Measurements from ENCODE around the gene CD44.

CD44 gene

DNA sequence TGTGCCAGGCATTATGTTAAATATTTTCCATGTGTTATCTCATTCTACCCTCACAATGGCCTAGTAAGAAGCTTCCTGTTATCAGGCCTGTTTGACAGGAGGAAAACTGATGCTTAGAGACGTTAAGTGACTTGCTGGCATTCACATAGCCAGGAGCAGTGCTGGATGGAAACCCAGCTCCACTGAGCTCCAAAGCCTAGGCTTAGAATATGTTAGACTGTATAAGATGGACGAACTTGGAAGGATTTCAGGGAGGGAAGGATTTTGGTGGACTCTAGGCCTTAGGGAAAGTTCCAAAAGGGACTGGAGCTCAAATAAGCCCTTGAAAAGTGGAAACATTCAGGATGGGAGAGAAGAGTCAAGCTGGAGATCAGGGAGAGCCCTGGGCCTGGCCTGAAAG is 2.1 kb downstream of the CD44 start:
- DNase-seq: no peak

DNA sequence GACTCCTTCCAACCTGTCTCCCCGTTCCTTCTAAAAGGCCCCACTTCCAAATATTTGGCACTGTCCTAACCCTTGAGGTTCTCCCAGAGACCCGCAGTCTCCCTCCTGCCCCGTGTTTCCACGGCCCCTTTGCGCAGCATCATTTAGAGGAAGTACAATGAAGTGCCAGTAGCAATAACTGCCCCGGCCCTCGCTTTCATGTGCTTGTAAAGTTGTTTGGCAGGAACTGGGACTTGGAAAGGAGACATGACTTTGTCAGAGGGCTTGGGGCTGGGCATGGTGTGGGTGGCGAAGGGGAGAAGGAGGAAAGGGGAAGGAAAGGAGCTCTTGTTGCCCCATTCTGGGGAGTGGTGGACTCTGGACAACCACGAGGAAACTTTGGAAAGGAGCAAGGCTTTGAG is 2.6 kb downstream of the CD44 start:
- no peak for DNase-seq

DNA sequence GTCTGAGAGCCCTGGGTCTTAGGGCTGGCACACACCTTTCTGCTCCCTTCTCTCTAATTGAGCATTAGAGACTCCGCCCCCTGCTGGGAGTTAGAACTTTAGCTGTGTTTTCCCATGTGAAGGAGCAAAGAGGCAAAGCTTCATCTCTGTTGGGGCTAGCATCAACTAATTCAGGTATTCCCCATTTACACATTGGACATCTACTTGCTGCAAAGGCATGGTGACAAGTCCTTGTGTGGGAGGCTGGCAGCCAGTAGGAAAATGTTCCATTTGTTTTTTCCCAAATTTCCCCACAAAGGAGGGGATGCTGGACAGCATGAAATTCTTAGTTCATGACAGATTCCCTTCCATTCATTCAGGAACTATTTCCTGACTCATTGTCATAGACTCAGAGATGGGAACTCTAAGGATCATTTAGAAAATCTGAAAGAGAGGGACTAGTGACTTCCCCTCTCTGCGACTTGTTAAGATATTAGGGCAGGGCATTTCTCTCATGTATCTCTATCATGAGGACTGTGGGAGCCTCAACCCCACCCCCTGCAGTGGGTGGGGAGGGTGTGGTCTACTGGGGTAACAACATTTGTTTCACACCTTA is 3.6 kb downstream of the CD44 start:
- no peak for DNase-seq

- DNase-seq: no peak
Observed at GRCh38 chr11:35143297-35144135, 4.5 kb downstream of the CD44 start.

DNA sequence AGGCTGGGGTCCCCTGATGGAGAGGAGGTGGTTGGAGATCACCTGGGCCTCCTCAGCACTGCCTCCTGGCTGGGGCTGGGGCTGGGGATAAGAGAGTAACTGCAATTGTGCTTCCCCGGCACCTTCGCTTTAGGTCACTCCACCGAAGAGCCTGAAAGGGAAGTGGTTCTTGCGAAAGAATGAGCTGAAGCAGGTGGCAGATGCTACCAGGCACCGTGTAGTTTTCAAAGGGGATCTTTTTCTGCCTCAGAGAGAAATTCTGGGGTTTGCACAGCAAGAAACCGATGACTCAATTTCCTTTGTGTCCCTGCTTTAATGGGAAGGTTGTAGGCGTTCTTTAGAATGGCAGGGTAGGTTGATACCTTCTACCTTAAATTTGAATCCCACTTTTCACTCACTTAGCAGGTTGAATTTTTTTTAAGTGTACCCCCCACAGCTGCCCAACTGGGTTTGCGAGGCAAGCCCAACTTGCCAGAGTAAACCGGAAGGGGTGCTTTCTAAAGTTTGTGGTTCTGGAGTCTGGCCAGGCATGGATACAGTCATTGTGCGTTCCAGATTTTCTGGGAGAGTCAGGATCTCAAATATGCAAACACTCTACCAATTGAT is 5.3 kb downstream of the CD44 start:
- DNase-seq: no peak

GRCh38 chr11:35144806-35145205 is 5.8 kb downstream of the CD44 start:
- no peak for DNase-seq

DNA sequence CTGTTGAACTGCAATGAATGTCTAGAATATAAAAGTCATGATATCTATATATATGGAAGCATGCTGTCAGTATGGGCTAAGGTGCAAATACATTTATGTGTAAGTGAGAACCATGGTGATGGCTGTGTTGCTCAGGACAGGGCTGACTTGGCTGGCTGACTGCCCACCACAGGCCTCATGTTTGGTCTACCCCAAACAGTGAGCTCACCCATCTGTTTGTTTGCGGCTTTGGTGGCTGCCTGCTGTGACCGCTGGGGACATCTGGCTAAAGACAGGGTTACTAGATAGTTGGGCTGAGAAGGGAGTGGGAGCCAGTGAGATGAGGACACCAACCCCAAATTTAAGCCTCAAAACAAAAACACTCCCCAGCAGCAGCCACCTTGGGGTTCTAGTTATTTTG is 6.3 kb downstream of the CD44 start:
- peak; percentile 41 for DNase-seq

- no peak for DNase-seq
Observed at GRCh38 chr11:35146074-35146521, 7.1 kb downstream of the CD44 start.

DNA sequence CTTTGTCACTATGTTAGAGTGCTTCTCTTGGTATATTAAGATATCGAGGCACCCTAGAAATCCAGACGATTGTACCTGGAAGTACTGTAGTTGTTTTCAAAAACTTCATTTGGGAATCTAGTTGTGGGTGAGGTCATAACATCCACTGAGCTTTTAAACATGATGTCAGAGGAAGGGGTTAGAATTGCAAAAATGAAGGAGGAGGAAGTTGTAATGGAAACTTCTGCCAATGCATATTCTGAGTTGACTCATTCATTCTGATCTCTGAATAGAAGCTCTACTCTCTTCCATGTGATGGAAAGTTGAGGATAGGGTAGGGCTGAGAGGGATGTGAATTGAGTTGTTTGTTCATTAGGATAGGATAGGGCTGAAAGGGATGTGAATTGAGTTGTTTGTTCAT is 7.7 kb downstream of the CD44 start:
- DNase-seq: no peak

- no peak for DNase-seq
Observed at GRCh38 chr11:35147235-35147634, 8.3 kb downstream of the CD44 start.

DNA sequence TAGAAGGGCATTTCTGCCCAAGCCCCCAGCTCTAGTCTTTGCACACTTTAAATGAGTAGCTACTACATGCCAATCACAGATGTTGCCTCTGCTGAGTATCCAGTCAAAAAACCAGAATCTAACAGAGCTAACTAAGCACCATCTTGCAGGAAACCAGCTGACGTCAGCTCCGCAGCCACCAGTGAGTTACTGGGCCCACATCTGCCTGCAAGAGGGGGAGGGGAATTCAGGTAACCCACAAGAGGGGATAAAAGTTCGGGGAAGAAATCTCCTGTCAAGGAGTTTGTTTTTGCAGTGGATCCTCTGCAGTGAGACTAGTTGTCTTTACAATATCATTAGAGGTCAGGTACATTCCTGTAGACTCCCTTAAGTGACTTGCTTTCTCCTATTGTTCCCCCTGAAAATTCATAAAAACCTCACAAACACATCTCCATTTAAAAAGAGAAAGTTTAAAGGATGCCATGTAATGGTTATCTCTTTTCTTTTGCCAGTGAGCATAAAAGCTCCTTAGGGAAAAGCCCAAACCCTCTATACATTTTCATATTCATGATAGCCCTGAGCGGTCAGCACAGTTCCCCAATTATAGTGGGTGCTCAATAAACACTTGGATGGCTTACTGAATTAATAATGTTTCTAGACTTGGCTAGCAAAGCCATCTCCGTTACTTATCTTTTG is 9.3 kb downstream of the CD44 start:
- DNase-seq: no peak

GRCh38 chr11:35150454-35150853 is 11.5 kb downstream of the CD44 start:
- no peak for DNase-seq

DNA sequence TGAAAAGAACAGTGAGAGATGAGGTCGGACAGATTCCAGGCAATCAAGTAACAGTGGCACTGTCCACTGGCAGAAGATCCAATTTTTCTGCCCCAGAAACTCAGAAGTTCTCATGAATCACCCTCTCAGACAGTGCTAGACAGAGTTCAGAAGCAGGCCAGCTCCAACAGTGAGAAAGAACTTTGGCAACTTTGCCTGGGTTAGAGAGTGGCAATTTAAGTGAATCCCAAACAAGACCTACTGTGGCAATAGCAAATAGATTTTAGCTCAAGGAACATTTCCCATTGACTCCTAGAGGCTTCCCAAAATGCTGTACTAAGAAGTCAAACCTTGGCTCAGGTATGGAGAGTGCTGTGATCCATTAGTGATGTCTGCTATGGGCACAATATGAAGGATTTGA is 12.3 kb downstream of the CD44 start:
- no peak for DNase-seq

- DNase-seq: no peak
Observed at GRCh38 chr11:35151683-35152280, 12.8 kb downstream of the CD44 start.

- no peak for DNase-seq
Observed at GRCh38 chr11:35152575-35152974, 13.6 kb downstream of the CD44 start.

DNA sequence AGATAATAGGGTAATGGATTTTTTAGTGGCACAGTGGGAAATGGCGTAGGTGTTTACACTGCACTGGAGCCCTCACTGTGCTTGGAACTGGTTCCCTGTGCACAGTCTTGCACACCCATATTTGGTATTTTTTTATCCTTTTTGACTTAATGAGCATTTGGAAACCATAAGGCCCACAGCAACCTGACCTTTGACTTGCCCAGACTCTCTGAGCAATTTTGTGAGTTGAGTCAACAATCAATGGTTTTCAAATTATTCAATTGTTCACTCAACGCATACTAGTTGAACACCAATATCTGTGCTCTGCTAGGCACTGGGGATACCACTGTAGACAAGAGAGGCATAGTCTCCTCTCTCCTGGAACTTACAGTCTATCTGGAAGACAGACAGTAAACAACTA is 14.3 kb downstream of the CD44 start:
- no peak for DNase-seq

DNA sequence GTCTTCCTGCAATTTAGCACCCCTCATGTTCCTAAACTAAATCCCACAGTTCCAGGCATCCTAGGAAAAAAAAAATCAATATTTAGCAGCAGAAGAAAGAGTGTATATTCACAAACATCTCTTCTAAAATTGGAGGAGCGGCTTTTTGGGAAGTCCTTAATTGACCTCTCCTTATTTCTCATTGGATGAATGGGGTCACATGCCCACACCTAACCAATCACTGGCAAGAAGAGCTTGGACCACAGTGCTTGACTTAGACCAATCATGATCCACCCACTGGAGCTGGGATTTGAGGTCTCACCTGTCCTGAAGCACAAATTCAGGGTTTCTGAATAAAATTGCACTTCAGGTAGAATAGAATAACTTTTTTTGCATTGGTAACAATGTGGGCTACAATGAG is 16.0 kb downstream of the CD44 start:
- no peak for DNase-seq

DNA sequence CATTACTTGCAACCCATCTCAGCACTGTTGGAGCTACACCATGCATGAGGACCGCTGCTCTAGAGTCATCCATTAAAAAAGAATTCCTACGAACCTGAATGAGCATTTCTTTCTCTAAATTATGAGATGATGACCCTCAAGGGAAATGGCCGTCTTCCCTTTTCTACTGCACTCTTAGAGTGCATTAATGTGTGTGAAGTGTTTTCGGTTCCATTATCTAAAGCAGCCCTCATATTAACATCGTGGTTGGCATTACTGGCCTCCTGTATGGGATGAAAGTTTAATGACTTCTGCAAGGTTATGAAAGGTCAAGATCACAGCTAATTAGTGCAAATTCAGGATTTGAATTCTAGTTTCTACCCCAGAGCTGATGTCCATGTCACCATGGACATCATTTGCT is 16.7 kb downstream of the CD44 start:
- no peak for DNase-seq

DNA sequence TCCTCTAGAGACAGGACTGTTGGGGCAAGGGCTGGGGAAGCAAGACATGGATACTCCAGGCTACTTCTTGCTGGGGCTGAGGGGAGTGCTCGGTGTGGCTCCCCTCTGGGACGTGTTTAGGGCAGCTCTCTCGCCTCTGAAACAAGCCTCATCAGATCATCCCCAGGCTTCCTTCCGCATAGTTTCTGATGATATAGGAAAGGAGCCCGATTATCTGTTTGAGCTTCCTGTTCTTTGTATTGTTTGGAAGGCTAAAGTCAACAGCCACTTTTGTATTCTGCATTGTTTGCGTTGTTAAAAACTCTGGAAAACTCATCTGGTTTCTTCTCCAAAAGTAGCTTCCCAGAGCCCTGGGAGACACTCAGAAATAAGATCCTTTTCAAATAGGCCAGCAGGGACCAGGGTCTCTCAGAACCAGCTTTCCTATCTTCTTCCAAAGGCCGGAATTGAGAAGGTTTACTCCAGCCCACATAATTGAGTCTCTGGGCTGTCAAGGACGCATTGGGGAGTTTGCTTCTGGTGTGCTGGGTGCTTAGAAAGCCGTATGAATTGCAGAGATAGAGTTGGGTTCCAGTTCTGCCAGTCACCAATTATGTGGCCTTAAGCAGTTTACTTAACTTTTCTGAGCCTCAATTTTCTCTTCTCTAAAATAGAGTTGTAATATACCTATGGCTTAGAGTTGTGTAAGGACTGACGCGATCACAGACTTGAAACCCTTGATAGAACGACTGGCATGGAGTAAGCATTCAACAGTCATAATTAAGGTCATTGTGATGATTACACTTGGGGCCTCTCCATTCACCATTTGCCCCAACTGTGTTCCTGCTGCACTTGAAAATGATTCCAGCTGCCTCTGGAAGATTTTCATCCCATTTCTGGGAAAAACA is 19.1 kb downstream of the CD44 start:
- no peak for DNase-seq

GRCh38 chr11:35158701-35159510 is 19.9 kb downstream of the CD44 start:
- peak; percentile 8 for DNase-seq

GRCh38 chr11:35160246-35160824 is 21.4 kb downstream of the CD44 start:
- DNase-seq: no peak
